ENCODE measurements around the gene PNLDC1. TPM values are rescaled to one million over a fixed set of nuclear protein-coding genes. Genes with fewer than 3 reads are reported as not detected.
A peak's percentile ranks its signal among the peaks of the same experiment; 100 is the strongest.
"Not testable (repeated sequence)": the region's sequence is repeated elsewhere in the genome, so short reads cannot be mapped to it uniquely, and the experiment has no call there.

Gene PNLDC1
- total RNA-seq, 1 donor from 2014 or later, result not detected

- Mint-ChIP-seq H3K4me1 (ENCODE audit: unreplicated experiment) (no peaks in the 10 kb centered on the region), H3K36me3 (ENCODE audit: unreplicated experiment) (no peaks in the 10 kb centered on the region), H3K27me3 (ENCODE audit: unreplicated experiment) (no peaks in the 10 kb centered on the region), H3K9me3 (ENCODE audit: unreplicated experiment) (no peaks in the 10 kb centered on the region), H3K27ac (ENCODE audit: unreplicated experiment) (no peak overlapping the region), H3K4me3 (ENCODE audit: unreplicated experiment) (no peak overlapping the region)
- DNase-seq (ENCODE audit: extremely low spot score, unreplicated experiment), result peak; percentile 77
- TF ChIP-seq, protein P1, sequence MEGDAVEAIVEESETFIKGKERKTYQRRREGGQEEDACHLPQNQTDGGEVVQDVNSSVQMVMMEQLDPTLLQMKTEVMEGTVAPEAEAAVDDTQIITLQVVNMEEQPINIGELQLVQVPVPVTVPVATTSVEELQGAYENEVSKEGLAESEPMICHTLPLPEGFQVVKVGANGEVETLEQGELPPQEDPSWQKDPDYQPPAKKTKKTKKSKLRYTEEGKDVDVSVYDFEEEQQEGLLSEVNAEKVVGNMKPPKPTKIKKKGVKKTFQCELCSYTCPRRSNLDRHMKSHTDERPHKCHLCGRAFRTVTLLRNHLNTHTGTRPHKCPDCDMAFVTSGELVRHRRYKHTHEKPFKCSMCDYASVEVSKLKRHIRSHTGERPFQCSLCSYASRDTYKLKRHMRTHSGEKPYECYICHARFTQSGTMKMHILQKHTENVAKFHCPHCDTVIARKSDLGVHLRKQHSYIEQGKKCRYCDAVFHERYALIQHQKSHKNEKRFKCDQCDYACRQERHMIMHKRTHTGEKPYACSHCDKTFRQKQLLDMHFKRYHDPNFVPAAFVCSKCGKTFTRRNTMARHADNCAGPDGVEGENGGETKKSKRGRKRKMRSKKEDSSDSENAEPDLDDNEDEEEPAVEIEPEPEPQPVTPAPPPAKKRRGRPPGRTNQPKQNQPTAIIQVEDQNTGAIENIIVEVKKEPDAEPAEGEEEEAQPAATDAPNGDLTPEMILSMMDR (IDR thresholded peaks at IDR 0.05), result no peak
These were observed 44.9 kb downstream of the PNLDC1 start for GRCh38 chr6:159844737-159845645.

DNA sequence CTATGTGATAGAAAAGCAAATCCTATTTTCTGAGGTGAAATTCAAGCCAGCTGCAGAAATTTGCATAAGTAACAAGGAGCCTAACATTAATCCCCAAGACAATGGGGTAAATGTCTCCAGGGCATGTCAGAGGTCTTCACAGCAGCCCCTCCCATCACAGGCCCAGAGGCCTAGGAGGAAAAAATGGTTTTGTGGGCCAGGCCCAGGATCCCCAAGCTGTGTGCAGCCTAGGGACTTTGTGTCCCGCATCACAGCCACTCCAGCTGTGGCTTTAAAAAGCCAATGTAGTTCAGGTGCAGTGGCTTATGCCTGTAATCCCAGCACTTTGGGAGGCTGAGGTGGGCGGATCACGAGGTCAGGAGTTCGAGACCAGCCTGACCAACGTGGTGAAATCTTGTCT, 48.5 kb downstream of the PNLDC1 start:
- H3K27me3 Mint-ChIP-seq (ENCODE audit: unreplicated experiment); H3K27ac Mint-ChIP-seq (ENCODE audit: unreplicated experiment); H3K4me3 Mint-ChIP-seq (ENCODE audit: unreplicated experiment); H3K4me1 Mint-ChIP-seq (ENCODE audit: unreplicated experiment); H3K36me3 Mint-ChIP-seq (ENCODE audit: unreplicated experiment); H3K9me3 Mint-ChIP-seq (ENCODE audit: unreplicated experiment): not testable (repeated sequence)
- DNase-seq (ENCODE audit: extremely low spot score, unreplicated experiment), result peak; percentile 8

- not testable (repeated sequence) for H3K27ac Mint-ChIP-seq (ENCODE audit: unreplicated experiment); H3K36me3 Mint-ChIP-seq (ENCODE audit: unreplicated experiment); H3K9me3 Mint-ChIP-seq (ENCODE audit: unreplicated experiment); H3K4me3 Mint-ChIP-seq (ENCODE audit: unreplicated experiment); H3K4me1 Mint-ChIP-seq (ENCODE audit: unreplicated experiment)
- peaks cover 11% of the 10 kb centered on the region for H3K27me3 Mint-ChIP-seq (ENCODE audit: unreplicated experiment)
- peak; percentile 13 for DNase-seq (ENCODE audit: extremely low spot score, unreplicated experiment)
These were observed 49.8 kb downstream of the PNLDC1 start for GRCh38 chr6:159849851-159850250.

DNA sequence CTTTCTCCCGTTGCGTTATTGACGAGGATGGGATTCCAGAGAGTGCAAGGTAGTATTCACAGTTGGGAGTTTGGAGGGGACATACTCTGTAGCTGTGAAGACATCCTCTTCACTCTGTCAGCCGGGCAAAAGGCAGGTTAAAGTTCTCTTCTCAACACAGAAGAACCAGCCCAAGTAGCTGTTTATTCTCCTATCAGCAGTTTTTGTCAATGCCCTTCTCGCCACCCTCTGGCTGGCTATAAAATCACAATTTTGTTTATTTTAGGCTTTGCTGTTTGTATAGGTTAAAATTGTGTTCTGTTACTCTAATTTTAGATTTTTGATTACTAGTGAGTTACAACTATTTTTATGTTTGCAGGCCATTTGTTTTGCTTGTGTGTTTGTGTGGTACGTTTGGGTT, 52.8 kb downstream of the PNLDC1 start:
- Mint-ChIP-seq H3K4me1 (ENCODE audit: unreplicated experiment) (peaks cover 3% of the 10 kb centered on the region), H3K36me3 (ENCODE audit: unreplicated experiment) (no peaks in the 10 kb centered on the region), H3K4me3 (ENCODE audit: unreplicated experiment) (no peak overlapping the region), H3K9me3 (ENCODE audit: unreplicated experiment) (peaks cover 11% of the 10 kb centered on the region), H3K27ac (ENCODE audit: unreplicated experiment) (no peak overlapping the region), H3K27me3 (ENCODE audit: unreplicated experiment) (peaks cover 32% of the 10 kb centered on the region)
- no peak for DNase-seq (ENCODE audit: extremely low spot score, unreplicated experiment)
- TF ChIP-seq, protein P1 (IDR thresholded peaks at IDR 0.05), result peak; percentile 28

- Mint-ChIP-seq H3K27me3 (ENCODE audit: unreplicated experiment) (peaks cover 36% of the 10 kb centered on the region), H3K9me3 (ENCODE audit: unreplicated experiment) (peaks cover 11% of the 10 kb centered on the region), H3K4me1 (ENCODE audit: unreplicated experiment) (peaks cover 3% of the 10 kb centered on the region), H3K4me3 (ENCODE audit: unreplicated experiment) (no peak overlapping the region), H3K36me3 (ENCODE audit: unreplicated experiment) (no peaks in the 10 kb centered on the region), H3K27ac (ENCODE audit: unreplicated experiment) (no peak overlapping the region)
- TF ChIP-seq, protein P1 (IDR thresholded peaks at IDR 0.05), result no peak
- DNase-seq (ENCODE audit: extremely low spot score, unreplicated experiment), result no peak
These were observed 53.7 kb downstream of the PNLDC1 start for GRCh38 chr6:159853754-159854153.

DNA sequence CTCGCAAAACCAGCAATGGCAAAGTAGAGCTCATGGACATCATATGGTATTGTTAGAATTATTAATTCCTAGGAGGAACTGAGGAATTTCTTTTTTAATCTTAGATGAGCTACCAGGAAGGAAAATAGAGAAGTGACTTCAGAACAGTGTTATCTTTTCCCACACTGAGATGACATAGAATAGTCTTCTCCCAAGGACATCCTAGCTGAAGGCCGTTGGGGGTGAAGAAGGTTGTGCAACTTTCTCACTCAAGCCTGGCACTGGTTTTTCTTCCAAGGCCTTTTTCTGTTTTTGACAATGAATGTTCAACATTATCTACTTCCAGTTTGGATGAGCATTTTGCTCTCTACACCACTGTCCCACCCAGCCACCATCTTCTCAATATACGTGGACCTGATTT, 54.9 kb downstream of the PNLDC1 start:
- H3K27ac Mint-ChIP-seq (ENCODE audit: unreplicated experiment), result no peak overlapping the region
- TF ChIP-seq, protein P1 (IDR thresholded peaks at IDR 0.05), result no peak
- no peaks in the 10 kb centered on the region for H3K36me3 Mint-ChIP-seq (ENCODE audit: unreplicated experiment)
- H3K9me3 Mint-ChIP-seq (ENCODE audit: unreplicated experiment), result peaks cover 11% of the 10 kb centered on the region
- DNase-seq (ENCODE audit: extremely low spot score, unreplicated experiment), result no peak
- H3K4me1 Mint-ChIP-seq (ENCODE audit: unreplicated experiment), result peaks cover 3% of the 10 kb centered on the region
- H3K4me3 Mint-ChIP-seq (ENCODE audit: unreplicated experiment), result no peak overlapping the region
- H3K27me3 Mint-ChIP-seq (ENCODE audit: unreplicated experiment), result peaks cover 39% of the 10 kb centered on the region

All from osteocyte (in vitro differentiated cells).